Sigmoid colon (tissue), 4 donors: ENCODE data around the gene IL16.
"Not testable (repeated sequence)": the region's sequence is repeated elsewhere in the genome, so short reads cannot be mapped to it uniquely, and the experiment has no call there.

Experiments
- CTCF ChIP-seq, 4 experiments: fragments of 450-650 bp in 3 of 4; fragments of 200-600 bp in 1 of 4; IDR thresholded peaks; one replicate each; pipeline ENCODE4 v1.5.1; 2016 to 2019; ENCODE audit warnings: antibody characterized with exemption in 4 of 4, mild to moderate bottlenecking in 3 of 4, moderate library complexity in 2 of 4
- POLR2A ChIP-seq, 2 donors: fragments of 450-650 bp; IDR thresholded peaks; one replicate each; pipeline ENCODE4 v1.6.1; 2016; ENCODE audit warnings: antibody characterized with exemption in 2 of 2, mild to moderate bottlenecking in 2 of 2, moderate library complexity in 2 of 2
- POLR2AphosphoS5 ChIP-seq, 4 donors: sonication (generic); formaldehyde crosslinking; IDR thresholded peaks; one replicate each; pipeline ENCODE4 v1.6.1; 2017; ENCODE audit warnings: antibody characterized with exemption in 4 of 4

DNA sequence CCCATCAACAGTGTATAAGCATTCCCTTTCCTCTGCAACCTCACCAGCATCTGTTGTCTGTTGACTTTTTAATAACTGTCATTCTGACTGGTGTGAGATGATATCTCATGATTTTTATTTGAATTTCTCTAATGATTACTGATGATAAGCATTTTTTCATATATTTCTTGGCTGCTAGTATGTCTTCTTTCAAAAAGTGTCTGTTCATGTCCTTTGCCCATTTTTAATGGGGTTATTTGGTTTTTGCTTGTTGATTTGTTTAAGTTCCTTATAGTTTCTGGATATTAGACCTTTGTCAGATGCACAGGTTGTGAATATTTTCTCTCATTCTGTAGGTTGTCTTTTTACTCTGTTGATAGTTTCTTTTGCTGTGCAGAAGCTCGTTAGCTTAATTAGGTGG, 11.3 kb downstream of the IL16 start:
- TF ChIP-seq POLR2AphosphoS5, CTCF, POLR2A (IDR thresholded peaks at IDR 0.05): not testable (repeated sequence)
